Subcutaneous abdominal adipose tissue (tissue), 5 donors: ENCODE measurements around the gene PDS5B.

Experiments used
- H3K27ac ChIP-seq: one replicate; pipeline ENCODE4 v1.7.0; 2013; ENCODE audit warnings: low read depth, mild to moderate bottlenecking, inconsistent platforms, low read length, moderate library complexity
- H3K27me3 ChIP-seq, 5 donors: one replicate each; pipeline ENCODE4 v1.7.0; 2013; ENCODE audit warnings: low read length in 5 of 5, inconsistent platforms in 1 of 5; ENCODE audit not compliant: control insufficient read depth in 5 of 5, insufficient read depth in 4 of 5
- H3K36me3 ChIP-seq, 5 donors: one replicate each; pipeline ENCODE4 v1.7.0; 2013; ENCODE audit warnings: low read length in 5 of 5; ENCODE audit not compliant: control insufficient read depth in 5 of 5, insufficient read depth in 5 of 5
- H3K4me1 ChIP-seq, 5 donors: one replicate each; pipeline ENCODE4 v1.7.0; 2013; ENCODE audit warnings: low read length in 5 of 5, mild to moderate bottlenecking in 3 of 5, moderate library complexity in 1 of 5; ENCODE audit not compliant: control insufficient read depth in 5 of 5, insufficient read depth in 5 of 5
- H3K4me3 ChIP-seq, 5 donors: one replicate each; pipeline ENCODE4 v1.7.0; 2013; ENCODE audit warnings: low read length in 5 of 5, low read depth in 1 of 5
- H3K9ac ChIP-seq, 5 donors: one replicate each; pipeline ENCODE4 v1.7.0; 2013; ENCODE audit warnings: low read length in 5 of 5, mild to moderate bottlenecking in 4 of 5, moderate library complexity in 3 of 5
- H3K9me3 ChIP-seq, 5 donors: one replicate each; pipeline ENCODE4 v1.7.0; 2013; ENCODE audit warnings: low read length in 5 of 5; ENCODE audit not compliant: control insufficient read depth in 5 of 5
- donor health status: healthy.
- donor health status: healthy.
- donor health status: healthy.
- donor health status: healthy.
- donor health status: healthy.

The PDS5B gene

DNA sequence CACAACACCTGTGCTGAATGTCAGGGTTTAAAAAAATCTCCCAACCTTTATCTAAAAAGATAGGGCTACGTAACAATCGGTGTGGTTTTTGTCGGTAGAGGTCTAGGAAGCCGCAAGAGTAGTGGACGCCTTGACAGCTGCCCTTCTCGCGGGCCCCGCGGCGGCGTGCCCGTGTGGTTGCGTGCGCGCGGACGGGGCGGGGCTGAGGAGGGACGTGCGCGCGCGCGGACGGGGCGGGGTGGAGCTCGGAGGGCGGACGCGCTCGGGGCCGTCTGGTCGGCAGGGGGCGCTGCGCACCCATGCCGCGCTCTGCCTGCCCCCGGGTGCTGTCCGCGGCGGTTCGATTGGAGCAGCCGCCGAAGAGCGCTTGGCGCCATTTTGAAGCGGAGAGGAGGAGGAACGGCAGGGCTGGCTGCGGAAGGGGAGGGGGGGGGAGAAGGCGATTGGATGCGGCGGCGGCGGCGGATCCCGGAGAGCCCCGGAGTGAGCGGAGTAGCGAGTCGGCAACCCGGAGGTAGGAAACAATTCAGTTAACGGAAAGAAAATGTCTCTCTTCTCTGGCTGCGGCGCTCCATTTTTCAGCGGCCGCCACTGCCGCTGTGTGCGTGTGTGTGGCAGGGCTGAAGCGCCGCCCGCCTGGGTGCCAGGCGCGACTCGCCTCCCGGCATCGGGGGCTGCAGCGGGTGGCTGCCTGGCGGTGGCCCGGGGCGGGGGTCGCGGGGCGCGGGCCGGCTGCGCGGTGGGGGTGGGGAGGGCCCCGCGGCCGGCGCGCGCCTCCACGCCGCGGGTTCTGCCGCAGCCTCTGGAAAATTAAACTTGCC, at the start of gene PDS5B:
Gene PDS5B (plus strand): TSS at position 373 of the 821 bp plus-strand sequence. CDS start 62,321 bp downstream, outside the sequence.
- Histone ChIP-seq H3K9ac (peak within 1 kb of the TSS; percentile 83 to 96 (median 90)), H3K4me1 (peaks cover 0 to 37% (median 35%) of the 10 kb centered on the region in 5 donors), H3K27me3 (no peaks in the 10 kb centered on the region), H3K27ac (peak within 1 kb of the TSS; percentile 82), H3K36me3 (no peaks in the 10 kb centered on the region), H3K9me3 (no peaks in the 10 kb centered on the region), H3K4me3 (peak within 1 kb of the TSS; percentile 86 to 96 (median 88))

GRCh38 chr13:32537580-32538142, 48.6 kb upstream of the PDS5B start:
- peaks cover 0 to 6% (median 3%) of the 10 kb centered on the region in 5 donors for H3K9me3 ChIP-seq
- H3K4me1 ChIP-seq: peaks cover 2 to 36% (median 32%) of the 10 kb centered on the region in 5 donors
- peak overlapping the region; percentile 96 to 100 (median 99) for H3K9ac ChIP-seq
- peak overlapping the region; percentile 96 for H3K27ac ChIP-seq
- H3K4me3 ChIP-seq: peak overlapping the region; percentile 88 to 100 (median 98)
- H3K27me3 ChIP-seq: no peaks in the 10 kb centered on the region
- H3K36me3 ChIP-seq: peaks cover 8 to 14% (median 12%) of the 10 kb centered on the region in 5 donors

GRCh38 chr13:32538143-32538620, 48.1 kb upstream of the PDS5B start:
- Histone ChIP-seq H3K4me1 (peaks cover 2 to 36% (median 31%) of the 10 kb centered on the region in 5 donors), H3K36me3 (peaks cover 8 to 14% (median 12%) of the 10 kb centered on the region in 5 donors), H3K9me3 (peaks cover 0 to 6% (median 3%) of the 10 kb centered on the region in 5 donors), H3K4me3 (peak overlapping the region; percentile 88 to 100 (median 98)), H3K9ac (peak overlapping the region; percentile 96 to 100 (median 99)), H3K27me3 (no peaks in the 10 kb centered on the region), H3K27ac (peak overlapping the region; percentile 96)

GRCh38 chr13:32538621-32539246, 47.5 kb upstream of the PDS5B start, which contains the start of gene N4BP2L2:
Gene N4BP2L2, minus strand, starts transcription at chr13:32538795. Its CDS starts 1,768 bp downstream, at chr13:32537027.
- peak within 1 kb of the TSS; percentile 96 to 100 (median 99) for H3K9ac ChIP-seq
- peaks cover 2 to 33% (median 29%) of the 10 kb centered on the region in 5 donors for H3K4me1 ChIP-seq
- peak within 1 kb of the TSS; percentile 88 to 100 (median 98) for H3K4me3 ChIP-seq
- H3K9me3 ChIP-seq: peaks cover 0 to 6% (median 3%) of the 10 kb centered on the region in 5 donors
- H3K36me3 ChIP-seq: peaks cover 8 to 14% (median 12%) of the 10 kb centered on the region in 5 donors
- no peaks in the 10 kb centered on the region for H3K27me3 ChIP-seq
- peak within 1 kb of the TSS; percentile 96 for H3K27ac ChIP-seq

DNA sequence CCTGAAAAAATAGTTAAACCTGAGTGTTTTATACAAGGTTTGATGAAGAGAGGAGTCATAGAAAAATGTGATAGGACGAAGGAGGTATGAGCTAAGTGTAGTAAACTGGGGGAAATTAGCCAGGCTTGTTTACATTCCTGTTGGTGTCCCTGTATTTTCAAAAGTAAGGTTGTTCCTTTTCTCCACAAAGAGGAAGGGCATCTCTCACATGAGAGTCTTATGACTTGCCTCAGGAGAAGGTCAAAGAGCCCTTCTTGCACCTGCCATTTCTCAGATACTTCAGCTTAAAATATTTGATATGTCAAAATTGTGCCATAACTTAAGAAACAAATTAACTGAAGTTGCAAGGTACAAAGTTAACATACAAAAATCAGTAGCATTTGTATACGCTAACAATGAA, 44.0 kb upstream of the PDS5B start:
- H3K9me3 ChIP-seq: peaks cover 0 to 6% (median 3%) of the 10 kb centered on the region in 5 donors
- no peak overlapping the region for H3K27ac ChIP-seq
- peaks cover 2 to 14% (median 7%) of the 10 kb centered on the region in 5 donors for H3K4me1 ChIP-seq
- H3K36me3 ChIP-seq: no peaks in the 10 kb centered on the region
- H3K9ac ChIP-seq: no peak overlapping the region
- no peaks in the 10 kb centered on the region for H3K27me3 ChIP-seq
- H3K4me3 ChIP-seq: no peak overlapping the region

GRCh38 chr13:32545083-32545482, 41.2 kb upstream of the PDS5B start:
- H3K36me3 ChIP-seq: no peaks in the 10 kb centered on the region
- no peaks in the 10 kb centered on the region for H3K9me3 ChIP-seq
- no peak overlapping the region for H3K9ac ChIP-seq
- H3K27ac ChIP-seq: no peak overlapping the region
- H3K27me3 ChIP-seq: no peaks in the 10 kb centered on the region
- H3K4me3 ChIP-seq: no peak overlapping the region
- H3K4me1 ChIP-seq: no peaks in the 10 kb centered on the region

GRCh38 chr13:32548837-32549236, 37.4 kb upstream of the PDS5B start:
- Histone ChIP-seq H3K9ac (no peak overlapping the region), H3K4me3 (no peak overlapping the region), H3K36me3 (no peaks in the 10 kb centered on the region), H3K27ac (no peak overlapping the region), H3K27me3 (no peaks in the 10 kb centered on the region), H3K4me1 (no peaks in the 10 kb centered on the region), H3K9me3 (no peaks in the 10 kb centered on the region)

DNA sequence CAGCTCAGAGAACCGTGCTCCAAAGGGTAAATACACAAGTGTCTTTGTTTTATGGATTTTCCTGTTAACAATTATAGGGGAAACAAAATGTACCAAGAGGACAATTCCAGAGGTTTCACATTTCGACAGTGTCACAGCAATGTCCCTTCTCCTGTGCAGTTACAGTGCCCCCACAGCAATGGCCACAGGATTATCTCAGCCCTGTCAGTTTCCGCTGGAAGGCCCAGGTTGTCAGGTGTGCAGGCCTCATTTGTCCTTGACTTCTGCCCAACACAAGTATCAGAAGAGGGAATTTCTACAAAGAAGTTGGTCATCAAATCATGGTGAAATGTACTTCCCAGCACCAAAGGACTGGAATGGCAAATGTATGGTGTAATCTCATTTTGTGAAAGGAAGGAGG, 36.5 kb upstream of the PDS5B start:
- Histone ChIP-seq H3K9ac (no peak overlapping the region), H3K4me1 (no peaks in the 10 kb centered on the region), H3K27me3 (no peaks in the 10 kb centered on the region), H3K27ac (no peak overlapping the region), H3K9me3 (no peaks in the 10 kb centered on the region), H3K4me3 (no peak overlapping the region), H3K36me3 (no peaks in the 10 kb centered on the region)

GRCh38 chr13:32553720-32554119, 32.5 kb upstream of the PDS5B start:
- no peaks in the 10 kb centered on the region for H3K27me3 ChIP-seq
- no peak overlapping the region for H3K4me3 ChIP-seq
- H3K36me3 ChIP-seq: no peaks in the 10 kb centered on the region

More at GRCh38 chr13:32553720-32554119, 32.5 kb upstream of the PDS5B start:
- Histone ChIP-seq H3K9me3 (no peaks in the 10 kb centered on the region), H3K4me1 (no peaks in the 10 kb centered on the region), H3K9ac (no peak overlapping the region), H3K27ac (no peak overlapping the region)
